Uterus (tissue), 4 donors: ENCODE results near the gene CBX6. TPM values are rescaled to one million over a fixed set of nuclear protein-coding genes. Genes with fewer than 3 reads are reported as not detected.

Experiments
- DNase-seq, 2 donors: peaks; one replicate each; pipeline ENCODE4 v3.0.0-alpha.2; 2019 to 2020
- H3K27ac ChIP-seq, 2 donors: fragments of 200-600 bp; sonication (generic); 1 replicate in 1 of 2; 2 replicates in 1 of 2; pipeline ENCODE4 v1.5.1; 2016 to 2018
- H3K27me3 ChIP-seq, 2 donors: fragments of 200-600 bp; sonication (generic); one replicate each; pipeline ENCODE4 v1.5.1; 2018 to 2019; ENCODE audit warnings: control low read depth in 1 of 2
- H3K36me3 ChIP-seq, 2 donors: fragments of 200-600 bp; sonication (generic); one replicate each; pipeline ENCODE4 v1.5.1; 2019; ENCODE audit warnings: control low read depth in 1 of 2
- H3K4me1 ChIP-seq, 2 donors: fragments of 200-600 bp; sonication (generic); one replicate each; pipeline ENCODE4 v1.5.1; 2018 to 2019; ENCODE audit warnings: control low read depth in 1 of 2
- H3K4me3 ChIP-seq, 2 donors: fragments of 200-600 bp; sonication (generic); 1 replicate in 1 of 2; 2 replicates in 1 of 2; pipeline ENCODE4 v1.5.1; 2018 to 2019; ENCODE audit warnings: mild to moderate bottlenecking in 1 of 2
- H3K9me3 ChIP-seq, 2 donors: fragments of 200-600 bp; sonication (generic); one replicate each; pipeline ENCODE4 v1.5.1; 2019; ENCODE audit warnings: control low read depth in 1 of 2
- CTCF ChIP-seq, 4 experiments: fragments of 200-600 bp in 2 of 4; fragments of 450-650 bp in 2 of 4; sonication (generic) in 2 of 4; IDR thresholded peaks; one replicate each; pipeline ENCODE4 v1.5.1; 2016 to 2019; ENCODE audit warnings: antibody characterized with exemption in 4 of 4, mild to moderate bottlenecking in 2 of 4, moderate library complexity in 1 of 4
- POLR2A ChIP-seq, 2 donors: fragments of 450-650 bp; IDR thresholded peaks; one replicate each; pipeline ENCODE4 v1.6.1; 2016; ENCODE audit warnings: antibody characterized with exemption in 2 of 2, mild to moderate bottlenecking in 1 of 2, moderate library complexity in 1 of 2
- intact Hi-C: fragments of 100-400 bp; cut with DNase I; formaldehyde crosslinking; loops from one replicate; pipeline ENCODE4 v1.15.1; 2023; ENCODE audit warnings: low total_unique reads
- total RNA-seq, 4 donors: library from RNA; depleted of rRNA in 3 of 4; stranded (reverse); fragments of >200 nt in 3 of 4; gene quantifications; one replicate each; pipeline versions ENCODE4 v1.1.0 to v1.2.4, GENCODE V29; 2014 to 2023
- donor health status: DM: yes; HTN: yes; CAD: no.

Gene CBX6
- total RNA-seq, 4 donors from 2014 or later = 11.0 to 145 (median 56.4) TPM

GRCh38 chr22:38840129-38840528, 31.9 kb downstream of the CBX6 start:
- no peak for DNase-seq
- intact Hi-C loops = no loop called here
- H3K27me3 ChIP-seq = no peaks in the 10 kb centered on the region
- H3K27ac ChIP-seq = no peak overlapping the region
- H3K4me3 ChIP-seq = no peak overlapping the region
- no peaks in the 10 kb centered on the region for H3K36me3 ChIP-seq
- H3K9me3 ChIP-seq = no peaks in the 10 kb centered on the region
- TF ChIP-seq POLR2A (IDR thresholded peaks at IDR 0.05) (no peak), CTCF (IDR thresholded peaks at IDR 0.05) (no peak)
- peaks cover 0 to 10% of the 10 kb centered on the region in 2 donors for H3K4me1 ChIP-seq

GRCh38 chr22:38839686-38840085, 32.3 kb downstream of the CBX6 start:
- TF ChIP-seq POLR2A (IDR thresholded peaks at IDR 0.05) (no peak), CTCF (IDR thresholded peaks at IDR 0.05) (no peak)
- Histone ChIP-seq H3K4me1 (peaks cover 0 to 10% of the 10 kb centered on the region in 2 donors), H3K27me3 (no peaks in the 10 kb centered on the region), H3K4me3 (no peak overlapping the region), H3K9me3 (no peaks in the 10 kb centered on the region), H3K27ac (no peak overlapping the region), H3K36me3 (no peaks in the 10 kb centered on the region)
- intact Hi-C loops = no loop called here
- no peak for DNase-seq

GRCh38 chr22:38837414-38837928, 34.5 kb downstream of the CBX6 start:
- intact Hi-C loops = no loop called here
- no peak for TF ChIP-seq POLR2A (IDR thresholded peaks at IDR 0.05)
- no peak for TF ChIP-seq CTCF (IDR thresholded peaks at IDR 0.05)
- no peak for DNase-seq
- Histone ChIP-seq H3K4me1 (peaks cover 0 to 2% of the 10 kb centered on the region in 2 donors), H3K4me3 (no peak overlapping the region), H3K27me3 (no peaks in the 10 kb centered on the region), H3K36me3 (no peaks in the 10 kb centered on the region), H3K9me3 (no peaks in the 10 kb centered on the region), H3K27ac (no peak overlapping the region)

- Histone ChIP-seq H3K4me3 (no peak overlapping the region), H3K36me3 (no peaks in the 10 kb centered on the region), H3K27me3 (no peaks in the 10 kb centered on the region), H3K9me3 (no peaks in the 10 kb centered on the region), H3K27ac (no peak overlapping the region), H3K4me1 (no peaks in the 10 kb centered on the region)
- TF ChIP-seq POLR2A (IDR thresholded peaks at IDR 0.05) (no peak), CTCF (IDR thresholded peaks at IDR 0.05) (no peak)
- intact Hi-C loops = no loop called here
- DNase-seq = no peak
These were observed 36.1 kb downstream of the CBX6 start for GRCh38 chr22:38835888-38836301.

- no peak overlapping the region for H3K4me3 ChIP-seq
- no peak overlapping the region for H3K27ac ChIP-seq
- H3K4me1 ChIP-seq = no peaks in the 10 kb centered on the region
- intact Hi-C loops = no loop called here
- H3K9me3 ChIP-seq = no peaks in the 10 kb centered on the region
- no peaks in the 10 kb centered on the region for H3K27me3 ChIP-seq
- no peaks in the 10 kb centered on the region for H3K36me3 ChIP-seq
- no peak for TF ChIP-seq CTCF (IDR thresholded peaks at IDR 0.05)
- TF ChIP-seq POLR2A (IDR thresholded peaks at IDR 0.05) = no peak
- DNase-seq = no peak
These were observed 37.0 kb downstream of the CBX6 start for GRCh38 chr22:38834991-38835390.
